NCI-H460 (cell line): ENCODE measurements around the gene MSMP. TPM values are rescaled to one million over a fixed set of nuclear protein-coding genes. Genes with fewer than 3 reads are reported as not detected.

ENCODE experiments used
- DNase-seq: peaks from one replicate; pipeline ENCODE4 v3.0.0-alpha.2; 2016; ENCODE audit warnings: low read depth; ENCODE audit errors: extremely low read depth
- total RNA-seq: library from RNA; depleted of rRNA; stranded (reverse); fragments of >200 nt; shearing (Covaris generic); gene quantifications from 2 replicates; pipeline ENCODE4 v1.2.3, GENCODE V29; 2014

Gene MSMP
- total RNA-seq, 1 experiment from 2014 or later, result 1.1 TPM

- no peak for DNase-seq
These were observed 27.1 kb downstream of the MSMP start for GRCh38 chr9:35726931-35727330.

GRCh38 chr9:35725362-35725761, 28.7 kb downstream of the MSMP start:
- DNase-seq, result no peak

GRCh38 chr9:35723908-35724307, 30.2 kb downstream of the MSMP start:
- DNase-seq, result no peak

- DNase-seq, result no peak
These were observed 30.6 kb downstream of the MSMP start for GRCh38 chr9:35723426-35723825.

- no peak for DNase-seq
These were observed 34.5 kb downstream of the MSMP start for GRCh38 chr9:35719546-35719945.

GRCh38 chr9:35718721-35719511, 35.2 kb downstream of the MSMP start:
- no peak for DNase-seq

GRCh38 chr9:35717132-35717870, 36.8 kb downstream of the MSMP start:
- DNase-seq, result no peak

GRCh38 chr9:35716230-35716629, 37.8 kb downstream of the MSMP start:
- DNase-seq, result no peak

- DNase-seq, result no peak
These were observed 39.4 kb downstream of the MSMP start for GRCh38 chr9:35714579-35715252.

GRCh38 chr9:35714123-35714522, 40.0 kb downstream of the MSMP start:
- no peak for DNase-seq

GRCh38 chr9:35713578-35713977, 40.5 kb downstream of the MSMP start:
- DNase-seq, result no peak

GRCh38 chr9:35712762-35713400, 41.2 kb downstream of the MSMP start:
- DNase-seq, result no peak

GRCh38 chr9:35711501-35712428, 42.3 kb downstream of the MSMP start:
- no peak for DNase-seq

- no peak for DNase-seq
These were observed 43.1 kb downstream of the MSMP start for GRCh38 chr9:35710818-35711500.

GRCh38 chr9:35708146-35708545, 45.9 kb downstream of the MSMP start:
- no peak for DNase-seq

GRCh38 chr9:35706951-35707350, 47.1 kb downstream of the MSMP start:
- no peak for DNase-seq

GRCh38 chr9:35705836-35706430, 48.1 kb downstream of the MSMP start:
- DNase-seq, result no peak

GRCh38 chr9:35705372-35705771, 48.7 kb downstream of the MSMP start:
- no peak for DNase-seq
